GM13976 (cell line): ENCODE data around the gene HMGN4.

ENCODE experiments used
- DNase-seq: peaks from one replicate; pipeline ENCODE4 v3.0.0; 2012; ENCODE audit warnings: low spot score
- in situ Hi-C: fragments of 300-500 bp; cut with MboI; formaldehyde crosslinking; loops from one replicate; pipeline ENCODE4 v1.12.0; 2022; ENCODE audit warnings: low sequenced_read_pairs, mixed read lengths, inconsistent platforms; ENCODE audit not compliant: unreplicated experiment
- TF ChIP-seq, protein P1 (sequence below): IDR thresholded peaks from 2 replicates; pipeline ENCODE4 v1.5.1; 2012; ENCODE audit warnings: borderline replicate concordance, mild to moderate bottlenecking; ENCODE audit not compliant: insufficient read depth; ENCODE audit errors: extremely low read depth, missing control alignments, control extremely low read depth

The HMGN4 gene

DNA sequence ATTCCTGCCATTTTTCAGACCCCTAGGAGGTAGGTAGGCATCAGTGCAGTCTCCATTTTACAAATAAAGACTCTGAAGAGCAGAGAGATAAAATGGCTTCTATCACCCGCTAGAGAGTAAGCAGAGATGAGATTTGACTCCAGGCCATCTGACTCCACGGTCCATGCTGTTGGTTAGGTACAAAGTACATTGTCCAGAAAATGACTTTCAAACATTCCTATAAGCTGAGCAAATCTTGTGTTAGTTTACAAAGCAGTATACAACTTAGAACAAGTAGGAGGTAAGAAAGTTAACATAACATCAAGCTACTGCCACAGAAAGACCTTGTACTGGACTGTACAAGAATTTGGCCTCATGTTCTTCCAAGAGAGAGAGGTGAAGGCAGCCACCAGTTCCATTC is 23.2 kb upstream of the HMGN4 start:
- in situ Hi-C loops, result no loop called here

DNA sequence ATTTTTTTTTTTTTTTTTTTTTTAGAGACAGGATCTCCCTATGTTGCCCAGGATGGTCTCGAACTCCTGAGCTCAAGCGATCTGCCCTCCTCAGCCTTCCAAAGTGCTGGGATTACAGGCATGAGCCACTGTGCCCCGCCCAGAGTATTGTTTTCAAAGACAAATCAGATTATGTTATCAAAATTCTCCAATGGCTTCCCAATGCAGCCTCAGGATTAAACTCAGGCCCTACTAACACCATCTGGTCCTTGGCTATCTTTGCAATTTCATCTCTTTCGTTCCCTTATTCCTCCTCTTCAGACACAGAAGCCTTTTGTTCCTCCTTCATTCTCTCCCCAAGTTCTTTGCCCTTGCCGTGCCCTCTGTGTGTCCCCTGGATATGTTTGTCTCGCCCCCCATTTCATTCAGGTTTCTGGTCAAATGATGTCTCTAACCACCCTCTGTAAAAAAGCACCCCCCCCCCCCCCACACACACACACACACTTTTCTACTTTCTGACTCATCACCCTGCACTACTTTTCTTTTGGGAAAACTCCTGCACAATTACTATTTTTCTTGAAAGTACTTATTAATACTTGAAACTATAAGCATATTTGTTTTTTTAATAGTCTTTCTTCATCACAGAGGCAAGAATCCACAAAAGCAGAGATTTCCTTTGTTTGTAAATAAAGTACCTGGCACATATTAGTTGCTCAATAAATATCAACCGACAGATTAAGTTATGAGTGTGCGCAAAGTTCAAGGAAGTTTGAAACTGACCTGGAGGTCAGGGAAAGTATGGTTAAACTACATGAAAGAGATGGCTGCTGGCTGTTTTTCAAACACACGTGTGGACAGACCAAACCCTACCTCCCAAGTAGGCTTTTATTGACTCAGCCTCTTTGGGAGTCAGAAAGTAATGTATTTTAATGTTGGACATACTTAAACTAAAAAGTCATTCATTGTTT is 21.4 kb upstream of the HMGN4 start:
- DNase-seq, result no peak
- in situ Hi-C loops, result no loop called here
- TF ChIP-seq, protein P1, sequence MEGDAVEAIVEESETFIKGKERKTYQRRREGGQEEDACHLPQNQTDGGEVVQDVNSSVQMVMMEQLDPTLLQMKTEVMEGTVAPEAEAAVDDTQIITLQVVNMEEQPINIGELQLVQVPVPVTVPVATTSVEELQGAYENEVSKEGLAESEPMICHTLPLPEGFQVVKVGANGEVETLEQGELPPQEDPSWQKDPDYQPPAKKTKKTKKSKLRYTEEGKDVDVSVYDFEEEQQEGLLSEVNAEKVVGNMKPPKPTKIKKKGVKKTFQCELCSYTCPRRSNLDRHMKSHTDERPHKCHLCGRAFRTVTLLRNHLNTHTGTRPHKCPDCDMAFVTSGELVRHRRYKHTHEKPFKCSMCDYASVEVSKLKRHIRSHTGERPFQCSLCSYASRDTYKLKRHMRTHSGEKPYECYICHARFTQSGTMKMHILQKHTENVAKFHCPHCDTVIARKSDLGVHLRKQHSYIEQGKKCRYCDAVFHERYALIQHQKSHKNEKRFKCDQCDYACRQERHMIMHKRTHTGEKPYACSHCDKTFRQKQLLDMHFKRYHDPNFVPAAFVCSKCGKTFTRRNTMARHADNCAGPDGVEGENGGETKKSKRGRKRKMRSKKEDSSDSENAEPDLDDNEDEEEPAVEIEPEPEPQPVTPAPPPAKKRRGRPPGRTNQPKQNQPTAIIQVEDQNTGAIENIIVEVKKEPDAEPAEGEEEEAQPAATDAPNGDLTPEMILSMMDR, result no peak

More for the DNA sequence above, 23.2 kb upstream of the HMGN4 start:
- TF ChIP-seq, protein P1, result no peak
- DNase-seq, result no peak

DNA sequence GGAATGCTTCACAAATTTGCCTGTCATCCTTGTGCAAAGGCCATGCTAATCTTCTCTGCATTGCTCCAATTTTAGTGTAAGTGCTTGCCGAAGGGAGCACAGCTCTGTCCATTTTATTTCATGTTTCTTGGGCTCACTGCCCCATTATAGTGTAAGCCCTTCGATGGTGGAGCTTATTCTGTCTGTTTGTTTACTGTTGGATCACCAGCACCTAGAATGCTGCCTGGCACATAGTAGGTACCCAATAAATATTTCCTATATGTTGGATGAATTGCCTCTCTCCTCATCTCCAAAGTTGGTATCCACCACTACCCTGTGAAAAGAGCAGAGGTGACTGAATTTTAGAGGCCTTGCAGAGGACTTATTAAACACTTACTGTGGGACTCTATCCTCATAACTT is 18.8 kb upstream of the HMGN4 start:
- TF ChIP-seq, protein P1, result no peak
- in situ Hi-C loops, result no loop called here
- no peak for DNase-seq

DNA sequence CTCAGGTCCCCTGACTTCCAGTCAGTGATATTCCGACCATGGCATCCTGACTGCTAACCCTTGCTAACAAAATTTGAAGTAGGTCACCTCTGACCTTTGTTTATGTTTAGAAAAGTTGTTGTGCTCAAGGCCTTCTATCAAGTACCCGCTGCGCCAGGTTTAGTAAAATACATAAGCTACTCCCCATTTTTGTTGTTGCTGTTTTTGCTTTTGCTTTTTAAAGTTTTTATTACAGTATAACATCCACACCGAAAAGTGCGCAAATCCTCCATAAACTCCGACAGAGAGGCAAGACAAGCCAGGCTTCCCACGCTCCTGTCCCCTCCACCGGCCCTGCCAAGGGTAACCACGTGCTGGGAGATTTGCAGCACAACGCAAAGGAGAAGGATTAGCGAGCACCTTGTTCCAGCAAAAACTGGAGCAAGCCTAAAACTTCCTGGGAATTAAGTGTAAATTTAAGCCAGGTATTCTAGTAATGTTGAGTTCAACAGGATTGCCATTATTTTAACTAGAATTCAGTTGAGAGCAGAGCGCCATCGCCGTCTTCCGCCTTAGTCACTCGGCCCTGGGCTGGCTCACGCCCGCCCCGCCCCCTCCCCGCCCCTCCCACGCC is 17.8 kb upstream of the HMGN4 start:
- DNase-seq, result peak; percentile 43
- TF ChIP-seq, protein P1, result no peak
- in situ Hi-C loops, result no loop called here

DNA sequence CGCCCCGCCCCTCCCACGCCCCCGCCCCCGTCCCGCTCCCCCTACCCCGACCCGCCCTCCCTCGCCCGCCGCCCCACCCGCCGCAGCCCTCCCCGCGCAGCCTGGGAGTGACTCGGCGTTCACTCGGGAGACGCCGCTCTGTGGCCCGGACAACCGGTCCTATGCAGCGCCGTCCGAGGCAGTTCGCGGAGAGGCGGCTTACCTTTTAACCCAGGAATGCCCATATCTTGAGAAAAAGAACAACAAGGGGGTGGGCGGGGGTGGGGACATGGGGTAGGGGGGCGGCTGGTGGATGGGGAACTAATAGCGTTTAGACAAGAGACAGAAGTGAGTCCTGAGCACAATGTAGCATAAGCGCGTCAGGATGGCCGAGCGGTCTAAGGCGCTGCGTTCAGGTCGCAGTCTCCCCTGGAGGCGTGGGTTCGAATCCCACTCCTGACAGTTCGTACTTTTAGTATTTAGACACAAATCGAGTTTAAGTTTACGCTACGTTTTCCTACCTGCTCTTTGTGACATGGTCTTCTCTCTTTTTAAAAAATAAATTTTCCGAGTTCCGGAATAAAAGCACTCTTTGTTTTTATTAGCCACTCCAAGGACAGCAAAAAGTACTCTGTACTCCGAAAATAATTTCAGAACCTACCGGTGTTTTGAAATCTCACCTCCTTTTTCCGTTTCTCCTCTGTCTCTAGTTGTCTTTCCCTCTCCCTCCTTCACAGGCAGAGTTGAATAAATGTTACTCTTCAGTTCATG is 17.1 kb upstream of the HMGN4 start:
- DNase-seq, result peak; percentile 94
- TF ChIP-seq, protein P1, result no peak
- in situ Hi-C loops, result no loop called here
